GM12872 (cell line): Measurements from ENCODE around the gene PKDCC.

Experiments
- CTCF ChIP-seq: IDR thresholded peaks from 3 replicates; pipeline ENCODE4 v1.5.1; 2011; ENCODE audit warnings: low read depth, mild to moderate bottlenecking, low read length, moderate library complexity; ENCODE audit not compliant: insufficient read depth

The PKDCC gene

GRCh38 chr2:42074661-42075060 is 26.8 kb downstream of the PKDCC start:
- peak; percentile 27; the same call in 1 of the 3 replicates for TF ChIP-seq CTCF

GRCh38 chr2:42076357-42077225 is 28.8 kb downstream of the PKDCC start:
- no peak for TF ChIP-seq CTCF

- TF ChIP-seq CTCF: no peak
Observed at GRCh38 chr2:42077343-42077742, 29.5 kb downstream of the PKDCC start.

GRCh38 chr2:42079737-42080287 is 32.0 kb downstream of the PKDCC start:
- no peak for TF ChIP-seq CTCF

GRCh38 chr2:42082016-42082415 is 34.2 kb downstream of the PKDCC start:
- TF ChIP-seq CTCF: no peak

- no peak for TF ChIP-seq CTCF
Observed at GRCh38 chr2:42084231-42084671, 36.4 kb downstream of the PKDCC start.

- no peak for TF ChIP-seq CTCF
Observed at GRCh38 chr2:42085706-42086487, 38.1 kb downstream of the PKDCC start.
